Keratinocyte (primary cell): Measurements from ENCODE around the gene RFC1. TPM values are rescaled to one million over a fixed set of nuclear protein-coding genes. Genes with fewer than 3 reads are reported as not detected.

ENCODE experiments used
- DNase-seq: peaks from one replicate; pipeline ENCODE4 v3.0.0-alpha.2; 2011; ENCODE audit warnings: low read depth, missing footprints, low spot score
- FAIRE-seq: peaks from 2 replicates; lab custom pipeline; 2011; peaks lifted over from hg19 to GRCh38; lab: Jason Lieb, UNC
- H2AFZ ChIP-seq: 2 replicates; pipeline ENCODE4 v1.6.0; 2012; ENCODE audit warnings: low read length, control low read depth, inconsistent platforms; ENCODE audit not compliant: control insufficient read depth
- H3K27ac ChIP-seq: 2 replicates; pipeline ENCODE4 v1.5.1; 2011; ENCODE audit warnings: low read length; ENCODE audit not compliant: control insufficient read depth, insufficient read depth
- H3K27me3 ChIP-seq: 3 replicates; pipeline ENCODE4 v1.6.0; 2011; ENCODE audit warnings: low read length; ENCODE audit not compliant: control insufficient read depth, insufficient read depth; ENCODE audit errors: extremely low read depth
- H3K36me3 ChIP-seq, 2 experiments: 2 replicates in 1 of 2; 3 replicates in 1 of 2; pipeline ENCODE4 v1.5.1; 2011; ENCODE audit warnings: low read length in 2 of 2, mild to moderate bottlenecking in 1 of 2; ENCODE audit not compliant: control insufficient read depth in 2 of 2, insufficient read depth in 2 of 2; ENCODE audit errors: extremely low read depth in 1 of 2
- H3K4me1 ChIP-seq: 3 replicates; pipeline ENCODE4 v1.5.1; 2011; ENCODE audit warnings: low read length; ENCODE audit not compliant: control insufficient read depth, insufficient read depth; ENCODE audit errors: extremely low read depth
- H3K4me2 ChIP-seq: 3 replicates; pipeline ENCODE4 v1.6.0; 2011; ENCODE audit warnings: low read depth, low read length; ENCODE audit not compliant: control insufficient read depth, insufficient read depth; ENCODE audit errors: extremely low read depth
- H3K4me3 ChIP-seq, 3 experiments: fragments of 200-600 bp in 1 of 3; sonication (generic) in 1 of 3; 2 replicates in 2 of 3; 3 replicates in 1 of 3; pipeline ENCODE4 v1.5.1; 2011 to 2016; ENCODE audit warnings: low read length in 3 of 3, mild to moderate bottlenecking in 3 of 3, control low read depth in 2 of 3, inconsistent platforms in 1 of 3, low read depth in 1 of 3, mixed read lengths in 1 of 3, mixed run types in 1 of 3, moderate library complexity in 1 of 3; ENCODE audit not compliant: control insufficient read depth in 2 of 3, insufficient read depth in 2 of 3; ENCODE audit errors: extremely low read depth in 1 of 3
- H3K79me2 ChIP-seq: 2 replicates; pipeline ENCODE4 v1.6.0; 2012; ENCODE audit warnings: low read length; ENCODE audit not compliant: control insufficient read depth, insufficient read depth
- H3K9ac ChIP-seq: 3 replicates; pipeline ENCODE4 v1.6.0; 2011; ENCODE audit warnings: low read length; ENCODE audit not compliant: control insufficient read depth, insufficient read depth; ENCODE audit errors: extremely low read depth
- H3K9me1 ChIP-seq: 3 replicates; pipeline ENCODE4 v1.6.0; 2011; ENCODE audit warnings: low read length; ENCODE audit not compliant: control insufficient read depth, insufficient read depth; ENCODE audit errors: extremely low read depth
- H3K9me3 ChIP-seq: 2 replicates; pipeline ENCODE4 v1.5.1; 2012; ENCODE audit warnings: low read depth, low read length; ENCODE audit not compliant: control insufficient read depth
- H4K20me1 ChIP-seq: 3 replicates; pipeline ENCODE4 v1.6.0; 2011; ENCODE audit warnings: low read length; ENCODE audit not compliant: control insufficient read depth, insufficient read depth; ENCODE audit errors: extremely low read depth
- CTCF ChIP-seq, 3 experiments: IDR thresholded peaks in 1 of 3; conservative IDR thresholded peaks in 1 of 3; optimal IDR thresholded peaks in 1 of 3; 2 replicates in 2 of 3; 3 replicates in 1 of 3; pipeline versions ENCODE3 to v1.5.1; 2011; ENCODE audit warnings: low read length in 3 of 3, mild to moderate bottlenecking in 3 of 3, moderate library complexity in 2 of 3, control low read depth in 1 of 3, inconsistent platforms in 1 of 3; ENCODE audit not compliant: insufficient read depth in 2 of 3; ENCODE audit errors: extremely low read depth in 1 of 3
- EZH2 ChIP-seq: IDR thresholded peaks from one replicate; pipeline ENCODE4 v1.6.1; 2012; ENCODE audit warnings: inconsistent platforms, mild to moderate bottlenecking, low read length, moderate library complexity
- dilution Hi-C: fragments of 300-500 bp; cut with MboI; formaldehyde crosslinking; loops from one replicate; pipeline ENCODE4 v1.7.0; 2020; ENCODE audit warnings: low sequenced_read_pairs; ENCODE audit not compliant: extremely low pct_ligation_motif_present
- polyA plus RNA-seq, 5 experiments: library from polyadenylated mRNA; depleted of rRNA in 3 of 5; stranded (reverse) in 3 of 5; stranded (forward) in 1 of 5; unstranded in 1 of 5; fragments of >200 nt; gene quantifications; 1 replicate in 1 of 5; 2 replicates in 3 of 5; 3 replicates in 1 of 5; pipeline versions ENCODE4 v1.2.1 to v1.2.3, GENCODE V29; 2011 to 2012; ENCODE audit warnings: missing spikeins in 2 of 5, low read depth in 1 of 5, low replicate concordance in 1 of 5

The RFC1 gene
- polyA plus RNA-seq, 1 donor (not counting 4 experiments of a cell fraction or from before 2014, with no cell fraction given), result 17.4 TPM

GRCh38 chr4:39394706-39395105, 28.5 kb upstream of the RFC1 start:
- no peak for TF ChIP-seq CTCF (optimal IDR thresholded peaks at IDR 0.05 in 1 of 3, IDR thresholded peaks at IDR 0.05 in 1 of 3, conservative IDR thresholded peaks at IDR 0.05 in 1 of 3; ENCODE audit: extremely low read depth in 1 of 3, insufficient read depth in 2 of 3, low read length in 3 of 3)
- no peaks in the 10 kb centered on the region for H3K79me2 ChIP-seq
- no peak overlapping the region for H3K4me2 ChIP-seq
- dilution Hi-C loops, result no loop called here
- H3K27me3 ChIP-seq, result no peaks in the 10 kb centered on the region
- DNase-seq (no peak), FAIRE-seq (no peak)
- no peak overlapping the region for H3K9ac ChIP-seq
- no peaks in the 10 kb centered on the region for H3K9me1 ChIP-seq
- no peaks in the 10 kb centered on the region for H3K9me3 ChIP-seq
- H2AFZ ChIP-seq, result no peak overlapping the region
- no peak overlapping the region for H3K4me3 ChIP-seq
- no peaks in the 10 kb centered on the region for H3K36me3 ChIP-seq
- H4K20me1 ChIP-seq, result no peaks in the 10 kb centered on the region
- H3K4me1 ChIP-seq, result no peaks in the 10 kb centered on the region
- H3K27ac ChIP-seq, result no peak overlapping the region

- Histone ChIP-seq H3K9me3 (no peaks in the 10 kb centered on the region), H3K9me1 (no peaks in the 10 kb centered on the region), H3K27me3 (no peaks in the 10 kb centered on the region), H4K20me1 (no peaks in the 10 kb centered on the region), H3K4me2 (no peak overlapping the region), H3K79me2 (no peaks in the 10 kb centered on the region), H3K4me3 (no peak overlapping the region), H3K27ac (no peak overlapping the region), H2AFZ (no peak overlapping the region), H3K9ac (no peak overlapping the region), H3K4me1 (no peaks in the 10 kb centered on the region), H3K36me3 (no peaks in the 10 kb centered on the region)
- FAIRE-seq (no peak), DNase-seq (no peak)
- TF ChIP-seq CTCF (optimal IDR thresholded peaks at IDR 0.05 in 1 of 3, IDR thresholded peaks at IDR 0.05 in 1 of 3, conservative IDR thresholded peaks at IDR 0.05 in 1 of 3; ENCODE audit: extremely low read depth in 1 of 3, insufficient read depth in 2 of 3, low read length in 3 of 3), result no peak
- TF ChIP-seq EZH2, result no peak
- dilution Hi-C loops, result no loop called here
Measured at GRCh38 chr4:39390603-39391002, 24.4 kb upstream of the RFC1 start.
